ENCODE measurements around the gene PRKN. TPM values are rescaled to one million over a fixed set of nuclear protein-coding genes. Genes with fewer than 3 reads are reported as not detected.

Gene PRKN
- polyA plus RNA-seq, 1 donor from 2014 or later: 1.2 TPM

GRCh38 chr6:161745128-161745527 is 982.4 kb downstream of the PRKN start:
- H3K27ac ChIP-seq (ENCODE audit: low read length): no peak overlapping the region
- no peak overlapping the region for H3K4me3 ChIP-seq (ENCODE audit: low read length)
- TF ChIP-seq TAF1 (IDR thresholded peaks at IDR 0.05; ENCODE audit: low read depth): no peak
- TF ChIP-seq REST (IDR thresholded peaks at IDR 0.05; ENCODE audit: borderline replicate concordance): no peak
- TF ChIP-seq RAD21 (conservative IDR thresholded peaks at IDR 0.05): no peak
- TF ChIP-seq SMC3 (conservative IDR thresholded peaks at IDR 0.05; ENCODE audit: poor library complexity): no peak
- TF ChIP-seq MXI1 (conservative IDR thresholded peaks at IDR 0.05; ENCODE audit: poor library complexity, severe bottlenecking): no peak
- no peak for TF ChIP-seq CTCF (IDR thresholded peaks at IDR 0.05; ENCODE audit: poor library complexity, severe bottlenecking)
- no peak for TF ChIP-seq EP300 (conservative IDR thresholded peaks at IDR 0.05; ENCODE audit: poor library complexity, severe bottlenecking)
- no peak for TF ChIP-seq POLR2AphosphoS5 (IDR thresholded peaks at IDR 0.05)
- no peak for TF ChIP-seq EZH2 (IDR thresholded peaks at IDR 0.05; ENCODE audit: borderline replicate concordance, insufficient read depth, low read length, poor library complexity, severe bottlenecking)
- H3K27me3 ChIP-seq (ENCODE audit: insufficient read depth, low read depth, low read length): no peaks in the 10 kb centered on the region
- no peak overlapping the region for H3K4me2 ChIP-seq (ENCODE audit: low read length)
- no peaks in the 10 kb centered on the region for H3K9me3 ChIP-seq (ENCODE audit: low read length)
- no peaks in the 10 kb centered on the region for H3F3A ChIP-seq (ENCODE audit: insufficient read depth, low read length, poor library complexity, severe bottlenecking)
- H2AFZ ChIP-seq (ENCODE audit: low read depth, low read length): no peak overlapping the region
- no peak overlapping the region for H3K9ac ChIP-seq (ENCODE audit: low read length)
- no peaks in the 10 kb centered on the region for H4K20me1 ChIP-seq (ENCODE audit: insufficient read depth)
- no peaks in the 10 kb centered on the region for H3K9me2 ChIP-seq (ENCODE audit: insufficient read depth, low read length)
- H3K79me2 ChIP-seq (replicated peaks; ENCODE audit: insufficient read depth, low read length): no peaks in the 10 kb centered on the region
- H3K36me3 ChIP-seq (ENCODE audit: insufficient read depth, low read length): no peaks in the 10 kb centered on the region

- H3K9me3 ChIP-seq (ENCODE audit: low read length): no peaks in the 10 kb centered on the region
- no peak overlapping the region for H2AFZ ChIP-seq (ENCODE audit: low read depth, low read length)
- TF ChIP-seq RAD21 (conservative IDR thresholded peaks at IDR 0.05): no peak
- TF ChIP-seq EZH2 (IDR thresholded peaks at IDR 0.05; ENCODE audit: borderline replicate concordance, insufficient read depth, low read length, poor library complexity, severe bottlenecking): no peak
- TF ChIP-seq CTCF (IDR thresholded peaks at IDR 0.05; ENCODE audit: poor library complexity, severe bottlenecking): no peak
- no peak for TF ChIP-seq SMC3 (conservative IDR thresholded peaks at IDR 0.05; ENCODE audit: poor library complexity)
- TF ChIP-seq EP300 (conservative IDR thresholded peaks at IDR 0.05; ENCODE audit: poor library complexity, severe bottlenecking): no peak
- no peak for TF ChIP-seq TAF1 (IDR thresholded peaks at IDR 0.05; ENCODE audit: low read depth)
- no peak for TF ChIP-seq POLR2AphosphoS5 (IDR thresholded peaks at IDR 0.05)
- no peak for TF ChIP-seq REST (IDR thresholded peaks at IDR 0.05; ENCODE audit: borderline replicate concordance)
- no peak for TF ChIP-seq MXI1 (conservative IDR thresholded peaks at IDR 0.05; ENCODE audit: poor library complexity, severe bottlenecking)
- H3K9me2 ChIP-seq (ENCODE audit: insufficient read depth, low read length): no peaks in the 10 kb centered on the region
- H3K9ac ChIP-seq (ENCODE audit: low read length): no peak overlapping the region
- H3K79me2 ChIP-seq (replicated peaks; ENCODE audit: insufficient read depth, low read length): no peaks in the 10 kb centered on the region
- no peaks in the 10 kb centered on the region for H4K20me1 ChIP-seq (ENCODE audit: insufficient read depth)
- no peak overlapping the region for H3K4me3 ChIP-seq (ENCODE audit: low read length)
- H3K36me3 ChIP-seq (ENCODE audit: insufficient read depth, low read length): no peaks in the 10 kb centered on the region
- H3K27me3 ChIP-seq (ENCODE audit: insufficient read depth, low read depth, low read length): no peaks in the 10 kb centered on the region
- H3K27ac ChIP-seq (ENCODE audit: low read length): no peak overlapping the region
- H3K4me2 ChIP-seq (ENCODE audit: low read length): no peak overlapping the region
- H3F3A ChIP-seq (ENCODE audit: insufficient read depth, low read length, poor library complexity, severe bottlenecking): no peaks in the 10 kb centered on the region
These were observed 983.1 kb downstream of the PRKN start for GRCh38 chr6:161744211-161745067.

Data from neural cell (in vitro differentiated cells).